Kidney (tissue), 14 donors: ENCODE data around the gene AGO1. TPM values are rescaled to one million over a fixed set of nuclear protein-coding genes. Genes with fewer than 3 reads are reported as not detected.
"Not testable (repeated sequence)": the region's sequence is repeated elsewhere in the genome, so short reads cannot be mapped to it uniquely, and the experiment has no call there.

Experiments
- DNase-seq, 5 donors: peaks; one replicate each; pipeline ENCODE4 v3.0.0-alpha.2; 2013 to 2020
- FAIRE-seq: peaks from 2 replicates; lab custom pipeline; 2012; peaks lifted over from hg19 to GRCh38; lab: Jason Lieb, UNC
- H3K27ac ChIP-seq, 2 donors: one replicate each; pipeline ENCODE4 v1.7.0; 2013; ENCODE audit warnings: low read depth in 2 of 2, low read length in 2 of 2, inconsistent platforms in 1 of 2
- H3K27me3 ChIP-seq: one replicate; pipeline ENCODE4 v1.7.1; 2013; ENCODE audit warnings: low read length, inconsistent platforms; ENCODE audit not compliant: control insufficient read depth, insufficient read depth
- H3K36me3 ChIP-seq, 3 donors: one replicate each; pipeline versions ENCODE4 v1.7.0 to v1.7.1; 2013; ENCODE audit warnings: low read length in 3 of 3, control low read depth in 1 of 3, inconsistent platforms in 1 of 3; ENCODE audit not compliant: insufficient read depth in 3 of 3, control insufficient read depth in 2 of 3
- H3K4me1 ChIP-seq, 3 donors: one replicate each; pipeline versions ENCODE4 v1.7.0 to v1.7.1; 2013; ENCODE audit warnings: low read length in 3 of 3, inconsistent platforms in 1 of 3, low read depth in 1 of 3; ENCODE audit not compliant: control insufficient read depth in 2 of 3, insufficient read depth in 2 of 3
- H3K4me3 ChIP-seq, 3 donors: one replicate each; pipeline versions ENCODE4 v1.7.0 to v1.8.1; 2013; ENCODE audit warnings: low read length in 3 of 3, control low read depth in 1 of 3, inconsistent platforms in 1 of 3
- H3K9ac ChIP-seq, 3 donors: one replicate each; pipeline versions ENCODE4 v1.7.0 to v1.7.1; 2013; ENCODE audit warnings: low read length in 3 of 3, control low read depth in 1 of 3, inconsistent platforms in 1 of 3
- H3K9me3 ChIP-seq, 3 donors: one replicate each; pipeline versions ENCODE4 v1.7.0 to v1.7.1; 2013; ENCODE audit warnings: low read length in 3 of 3, control low read depth in 1 of 3, inconsistent platforms in 1 of 3; ENCODE audit not compliant: control insufficient read depth in 2 of 3, insufficient read depth in 1 of 3
- CTCF ChIP-seq: IDR thresholded peaks from 3 replicates; pipeline ENCODE4 v1.5.1; 2012; ENCODE audit warnings: mild to moderate bottlenecking, moderate library complexity, borderline replicate concordance; ENCODE audit not compliant: insufficient read depth; ENCODE audit errors: extremely low read depth
- intact Hi-C: fragments of 100-400 bp; cut with DNase I; formaldehyde crosslinking; loops from one replicate; pipeline ENCODE4 v1.11.1; 2022
- polyA plus RNA-seq: library from polyadenylated mRNA; stranded (reverse); fragments of 350-450 nt; fragmentation: Illumina TruSeq; extraction: RNeasy Lipid Tissue Mini Kit (QIAGEN cat#74804); gene quantifications from one replicate; pipeline ENCODE4 v1.2.3, GENCODE V29; 2014; ENCODE audit warnings: low read depth, low replicate concordance; ENCODE audit not compliant: insufficient read depth
- total RNA-seq: library from RNA; stranded (reverse); fragmentation: NEBNext Ultra II Directional; extraction: Animal tissue kit (Norgen Biotek cat#: 25700); gene quantifications from one replicate; pipeline ENCODE4 v1.2.1, GENCODE V29; 2021
- donor health status: control.
- donor health status: control.
- donor health status: control.
- donor health status: control.
- donor health status: control.
- donor health status: DM: yes; HTN: yes; CAD: no.
- donor health status: Normal renal cell carcinoma (clear cell type).

Gene AGO1
- total and polyA plus RNA-seq, 2 donors from 2014 or later, result 3.3 to 21.4 TPM

- H3K36me3 ChIP-seq, result no peaks in the 10 kb centered on the region
- H3K9me3 ChIP-seq, result no peaks in the 10 kb centered on the region
- H3K4me3 ChIP-seq, result no peak overlapping the region
- no peak for DNase-seq
- TF ChIP-seq CTCF, result no peak
- no peaks in the 10 kb centered on the region for H3K4me1 ChIP-seq
- H3K27ac ChIP-seq, result no peak overlapping the region
- no peak overlapping the region for H3K9ac ChIP-seq
- intact Hi-C loops, result no loop called here
- no peaks in the 10 kb centered on the region for H3K27me3 ChIP-seq
- FAIRE-seq, result no peak
These were observed 9.7 kb upstream of the AGO1 start for GRCh38 chr1:35873243-35873750.

GRCh38 chr1:35874115-35874514 is 8.9 kb upstream of the AGO1 start:
- H3K4me3 ChIP-seq, H3K9me3 ChIP-seq, DNase-seq, FAIRE-seq, H3K27ac ChIP-seq, intact Hi-C loops, H3K27me3 ChIP-seq, H3K9ac ChIP-seq, H3K36me3 ChIP-seq, H3K4me1 ChIP-seq: not testable (repeated sequence)

GRCh38 chr1:35876988-35877387 is 6.0 kb upstream of the AGO1 start:
- TF ChIP-seq CTCF, result no peak
- Histone ChIP-seq H3K4me3 (no peak overlapping the region), H3K9me3 (no peaks in the 10 kb centered on the region), H3K27me3 (no peaks in the 10 kb centered on the region), H3K27ac (no peak overlapping the region), H3K4me1 (no peaks in the 10 kb centered on the region), H3K36me3 (no peaks in the 10 kb centered on the region), H3K9ac (no peak overlapping the region)
- peak in 3 of 5 donors; percentile 37 to 60 (median 46) for DNase-seq
- intact Hi-C loops, result no loop called here
- FAIRE-seq, result no peak

DNA sequence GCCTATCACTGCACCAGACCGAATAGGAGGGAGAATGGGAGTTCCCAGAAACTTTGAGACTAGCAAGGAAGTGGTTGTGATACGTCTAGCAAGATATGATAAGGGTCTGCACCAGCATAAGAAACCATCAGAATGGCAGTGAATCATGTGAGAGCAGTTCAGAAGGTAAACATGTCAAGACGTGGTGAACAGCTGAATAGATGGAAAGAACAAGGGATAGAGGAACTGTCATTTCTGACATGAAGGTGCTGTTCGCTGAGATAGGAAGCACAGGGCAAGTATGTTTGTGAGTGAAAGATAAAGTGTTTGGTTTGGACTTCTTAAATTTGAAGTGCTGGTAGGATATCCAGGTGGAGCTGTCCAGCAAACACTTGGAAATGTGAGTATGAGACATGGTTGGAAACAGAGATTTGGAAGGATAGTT is 1.1 kb upstream of the AGO1 start:
- DNase-seq (no peak), FAIRE-seq (no peak)
- intact Hi-C loops, result no loop called here
- TF ChIP-seq CTCF, result no peak
- Histone ChIP-seq H3K27ac (no peak overlapping the region), H3K9me3 (no peaks in the 10 kb centered on the region), H3K4me1 (peaks cover 0 to 7% (median 0%) of the 10 kb centered on the region in 3 donors), H3K36me3 (no peaks in the 10 kb centered on the region), H3K4me3 (no peak overlapping the region), H3K27me3 (no peaks in the 10 kb centered on the region), H3K9ac (no peak overlapping the region)
